IMR-90 (cell line): Measurements from ENCODE around the gene BDNF. TPM values are rescaled to one million over a fixed set of nuclear protein-coding genes. Genes with fewer than 3 reads are reported as not detected.

ENCODE experiments used
- ATAC-seq: fragments of 200-7000 bp; cut with Tn5 transposase; 2 replicates; pipeline ENCODE4 v1.9.1; 2020; ENCODE audit warnings: low read depth, mild to moderate bottlenecking, moderate library complexity
- BruUV-seq: library from RNA; stranded (reverse); fragments of 400-500 nt; replicated peaks from 2 replicates; lab custom pipeline; 2021; lab: Mats Ljungman, UMichigan
- CTCF ChIA-PET: fragments of 300-600 bp; formaldehyde crosslinking; extraction: SDS; loops from one replicate; lab custom pipeline; 2021; ENCODE audit warnings: antibody characterized with exemption; lab: Yijun Ruan, JAX
- POLR2A ChIA-PET: fragments of 300-600 bp; sonication (Branson Sonifier 250); formaldehyde crosslinking; loops from one replicate; lab custom pipeline; 2022; ENCODE audit warnings: antibody characterized with exemption; ENCODE audit not compliant: unreplicated experiment; lab: Charles Lee
- DNase-seq: peaks from one replicate; pipeline ENCODE4 v3.0.0; 2013
- H2AFZ ChIP-seq: replicated peaks from 2 replicates; pipeline ENCODE3; 2013; ENCODE audit warnings: low read length, mild to moderate bottlenecking; ENCODE audit not compliant: poor library complexity
- H2AK5ac ChIP-seq: 2 replicates; pipeline ENCODE4 v1.6.1; 2013; ENCODE audit warnings: low read depth, low read length, inconsistent platforms
- H2AK9ac ChIP-seq: replicated peaks from 2 replicates; pipeline ENCODE3; 2013; ENCODE audit warnings: mild to moderate bottlenecking, low read depth, low read length, moderate library complexity; ENCODE audit not compliant: poor library complexity
- H2BK120ac ChIP-seq: 2 replicates; pipeline ENCODE4 v1.6.1; 2013; ENCODE audit warnings: low read depth, low read length, inconsistent platforms
- H2BK15ac ChIP-seq: 3 replicates; pipeline ENCODE4 v1.6.1; 2013; ENCODE audit warnings: low read depth, low read length, inconsistent platforms
- H2BK20ac ChIP-seq: 2 replicates; pipeline ENCODE4 v1.6.1; 2013; ENCODE audit warnings: low read depth, mild to moderate bottlenecking, inconsistent platforms, low read length, moderate library complexity
- H2BK5ac ChIP-seq: 2 replicates; pipeline ENCODE4 v1.6.1; 2013; ENCODE audit warnings: mild to moderate bottlenecking, low read depth, low read length, inconsistent platforms; ENCODE audit not compliant: poor library complexity, severe bottlenecking
- H3K14ac ChIP-seq: replicated peaks from 2 replicates; pipeline ENCODE4 v1.6.1; 2013; ENCODE audit warnings: low read depth, low read length, inconsistent platforms
- H3K18ac ChIP-seq: 2 replicates; pipeline ENCODE4 v1.6.1; 2013; ENCODE audit warnings: low read depth, low read length, control low read depth
- H3K23ac ChIP-seq: 2 replicates; pipeline ENCODE4 v1.6.1; 2013; ENCODE audit warnings: low read depth, low read length, inconsistent platforms
- H3K27ac ChIP-seq: 2 replicates; pipeline ENCODE4 v1.5.1; 2013; ENCODE audit warnings: mild to moderate bottlenecking, control low read depth, low read length; ENCODE audit not compliant: insufficient read depth
- H3K27me3 ChIP-seq: 2 replicates; pipeline ENCODE4 v1.6.1; 2013; ENCODE audit warnings: low read length; ENCODE audit not compliant: control insufficient read depth, insufficient read depth
- H3K36me3 ChIP-seq: 2 replicates; pipeline ENCODE4 v1.6.1; 2013; ENCODE audit warnings: low read length, mixed read lengths; ENCODE audit not compliant: control insufficient read depth, insufficient read depth
- H3K4ac ChIP-seq: 2 replicates; pipeline ENCODE4 v1.6.1; 2013; ENCODE audit warnings: low read depth, low read length, inconsistent platforms
- H3K4me1 ChIP-seq: 2 replicates; pipeline ENCODE4 v1.6.1; 2013; ENCODE audit warnings: low read length, mixed read lengths; ENCODE audit not compliant: control insufficient read depth, insufficient read depth
- H3K4me2 ChIP-seq: 2 replicates; pipeline ENCODE4 v1.6.1; 2013; ENCODE audit warnings: low read depth, mild to moderate bottlenecking, control low read depth, low read length, moderate library complexity
- H3K4me3 ChIP-seq: 2 replicates; pipeline ENCODE4 v1.5.1; 2013; ENCODE audit warnings: low read depth, mild to moderate bottlenecking, control low read depth, low read length, moderate library complexity; ENCODE audit not compliant: insufficient read depth
- H3K56ac ChIP-seq: 2 replicates; pipeline ENCODE4 v1.6.1; 2013; ENCODE audit warnings: low read length, inconsistent platforms; ENCODE audit not compliant: insufficient read depth; ENCODE audit errors: extremely low read depth
- H3K79me1 ChIP-seq, 2 experiments: 2 replicates each; pipeline ENCODE4 v1.6.1; 2013; ENCODE audit warnings: low read length in 2 of 2, inconsistent platforms in 1 of 2, low read depth in 1 of 2
- H3K9ac ChIP-seq: 2 replicates; pipeline ENCODE4 v1.6.1; 2013; ENCODE audit warnings: low read depth, low read length, control low read depth
- H3K9me1 ChIP-seq: 2 replicates; pipeline ENCODE4 v1.6.1; 2013; ENCODE audit warnings: low read length, inconsistent platforms; ENCODE audit not compliant: insufficient read depth
- H3K9me3 ChIP-seq: 2 replicates; pipeline ENCODE4 v1.6.1; 2013; ENCODE audit warnings: low read length; ENCODE audit not compliant: control insufficient read depth, insufficient read depth
- H4K20me1 ChIP-seq: 2 replicates; pipeline ENCODE4 v1.6.1; 2013; ENCODE audit warnings: low read length, inconsistent platforms; ENCODE audit not compliant: insufficient read depth
- H4K5ac ChIP-seq: 2 replicates; pipeline ENCODE4 v1.6.1; 2013; ENCODE audit warnings: mild to moderate bottlenecking, low read depth, low read length, control low read depth
- H4K8ac ChIP-seq, 2 experiments: 2 replicates each; pipeline ENCODE4 v1.6.1; 2013; ENCODE audit warnings: low read depth in 2 of 2, low read length in 2 of 2, control low read depth in 1 of 2, inconsistent platforms in 1 of 2
- H4K91ac ChIP-seq: 2 replicates; pipeline ENCODE4 v1.6.1; 2013; ENCODE audit warnings: low read depth, low read length, inconsistent platforms; ENCODE audit not compliant: insufficient read depth
- BHLHE40 ChIP-seq: fragments of 150-350 bp; IDR thresholded peaks from 2 replicates; pipeline ENCODE4 v1.6.1; 2016; ENCODE audit warnings: mild to moderate bottlenecking, low read depth, low read length
- CEBPB ChIP-seq: IDR thresholded peaks from 2 replicates; pipeline ENCODE4 v1.6.1; 2012; ENCODE audit warnings: low read depth, low read length, improper control_type of control experiment
- CHD1 ChIP-seq: IDR thresholded peaks from 2 replicates; pipeline ENCODE4 v1.6.1; 2012; ENCODE audit warnings: low read depth, low read length, improper control_type of control experiment
- CTCF ChIP-seq: conservative IDR thresholded peaks from 2 replicates; pipeline ENCODE4 v1.5.1; 2012; ENCODE audit warnings: mild to moderate bottlenecking, low read depth, low read length, improper control_type of control experiment
- FOS ChIP-seq: fragments of 150-350 bp; IDR thresholded peaks from 2 replicates; pipeline ENCODE4 v1.6.1; 2016; ENCODE audit warnings: low read depth, low read length
- MAFK ChIP-seq: IDR thresholded peaks from 2 replicates; pipeline ENCODE4 v1.6.1; 2012; ENCODE audit warnings: low read depth, low read length, improper control_type of control experiment
- MAZ ChIP-seq: IDR thresholded peaks from 2 replicates; pipeline ENCODE4 v1.6.1; 2012; ENCODE audit warnings: low read depth, mild to moderate bottlenecking, low read length, improper control_type of control experiment, moderate library complexity, borderline replicate concordance
- MXI1 ChIP-seq: IDR thresholded peaks from 2 replicates; pipeline ENCODE4 v1.6.1; 2012; ENCODE audit warnings: low read depth, mild to moderate bottlenecking, low read length, moderate library complexity, borderline replicate concordance
- NFE2L2 ChIP-seq: fragments of 150-350 bp; IDR thresholded peaks from 2 replicates; pipeline ENCODE4 v1.6.1; 2016; ENCODE audit warnings: low read depth, mild to moderate bottlenecking, low read length
- RAD21 ChIP-seq: IDR thresholded peaks from 2 replicates; pipeline ENCODE4 v1.6.1; 2012; ENCODE audit warnings: low read length, improper control_type of control experiment
- RCOR1 ChIP-seq: IDR thresholded peaks from 2 replicates; pipeline ENCODE4 v1.6.1; 2012; ENCODE audit warnings: mild to moderate bottlenecking, low read length, improper control_type of control experiment; ENCODE audit not compliant: insufficient replicate concordance
- RFX5 ChIP-seq: IDR thresholded peaks from 2 replicates; pipeline ENCODE4 v1.8.0; 2012; ENCODE audit warnings: low read depth, mild to moderate bottlenecking, low read length, moderate library complexity
- SMC3 ChIP-seq: fragments of 150-350 bp; IDR thresholded peaks from 2 replicates; pipeline ENCODE4 v1.6.1; 2016; ENCODE audit warnings: low read depth, mild to moderate bottlenecking, antibody characterized with exemption, low read length, moderate library complexity
- WGBS, 2 experiments: methylation state at CpG; one replicate each; pipeline versions ENCODE4 v1.1.5 to v1.1.7; 2013; ENCODE audit warnings: missing lambda C conversion rate in 2 of 2; ENCODE audit not compliant: insufficient read length in 1 of 2; ENCODE audit errors: extremely low coverage in 2 of 2; 5-methylcytosine and 5-hydroxymethylcytosine counted together
- dilution Hi-C: fragments of 300-500 bp; cut with HindIII; formaldehyde crosslinking; loops from one replicate; pipeline ENCODE4 v1.14.3; 2018; ENCODE audit warnings: low sequenced_read_pairs; ENCODE audit not compliant: unreplicated experiment
- in situ Hi-C: fragments of 300-500 bp; cut with MboI; formaldehyde crosslinking; loops from 3 replicates; pipeline ENCODE4 v1.14.3; 2019; ENCODE audit warnings: low sequenced_read_pairs, inconsistent platforms, mixed read lengths
- intact Hi-C: fragments of 100-400 bp; cut with micrococcal nuclease; formaldehyde crosslinking; loops from 2 replicates; pipeline ENCODE4 v1.10.0; 2022
- polyA plus RNA-seq, 3 experiments: library from polyadenylated mRNA; depleted of rRNA; stranded (reverse); fragments of >200 nt; gene quantifications; 2 replicates each; pipeline ENCODE4 v1.2.3, GENCODE V29; 2012; ENCODE audit warnings: low replicate concordance in 1 of 3
- total RNA-seq: library from RNA; depleted of rRNA; stranded (reverse); fragments of >200 nt; gene quantifications from 2 replicates; pipeline ENCODE4 v1.2.3, GENCODE V29; 2012
- TF ChIP-seq, protein P1 (sequence below): fragments of 150-350 bp; IDR thresholded peaks from 2 replicates; pipeline ENCODE4 v1.6.1; 2016; ENCODE audit warnings: low read depth, mild to moderate bottlenecking, low read length, moderate library complexity, borderline replicate concordance

The BDNF gene
- total and polyA plus RNA-seq, 2 of the 4 experiments (the other 2 are of a cell fraction), result 94.8 to 152 TPM

GRCh38 chr11:27701355-27702105, 1.3 kb upstream of the BDNF start:
- Histone ChIP-seq H3K14ac (peak overlapping the region; percentile 94), H4K8ac (peak overlapping the region; percentile 79 to 92), H2AK9ac (peak overlapping the region; percentile 80), H3K9me1 (no peaks in the 10 kb centered on the region), H4K5ac (peak overlapping the region; percentile 90), H3K27ac (peak overlapping the region; percentile 99), H3K56ac (peak overlapping the region; percentile 89), H3K18ac (peak overlapping the region; percentile 84), H2BK120ac (peak overlapping the region; percentile 90), H3K4me2 (peak overlapping the region; percentile 97), H2AFZ (peak overlapping the region; percentile 88), H3K79me1 (peaks cover 4 to 21% of the 10 kb centered on the region in 2 experiments; a peak in 3 of 4 replicates), H2BK20ac (peak overlapping the region; percentile 83), H4K91ac (peak overlapping the region; percentile 79), H4K20me1 (peaks cover 35% of the 10 kb centered on the region), H3K4ac (peak overlapping the region; percentile 95), H3K36me3 (peaks cover 6% of the 10 kb centered on the region), H3K23ac (peak overlapping the region; percentile 93), H3K4me1 (peaks cover 8% of the 10 kb centered on the region), H2BK5ac (peak overlapping the region; percentile 91), H2AK5ac (peak overlapping the region; percentile 55; the same call in 1 of the 2 replicates), H3K4me3 (peak overlapping the region; percentile 85), H3K9ac (peak overlapping the region; percentile 100), H3K27me3 (no peaks in the 10 kb centered on the region), H2BK15ac (peak overlapping the region; percentile 79; the same call in 1 of the 3 replicates), H3K9me3 (no peaks in the 10 kb centered on the region)
- no TSS peak for BruUV-seq
- peak; percentile 89 for DNase-seq
- ChIA-PET CTCF (interaction anchor here (0.6 to 0.7 kb wide), 2 partner anchors 13 to 1300 kb away, joined by 3 to 6 read pairs; no protein-coding TSS in a partner anchor), POLR2A (interaction anchor here (1.0 kb wide), 1 partner anchor 378 kb away, joined by 3 read pairs; no protein-coding TSS in a partner anchor)
- in situ Hi-C loops (loop anchor here (5.0 to 25.0 kb wide), 5 partner anchors 403 to 1631 kb away; partner anchors contain the start of genes KIF18A and METTL15), dilution Hi-C loops (no loop called here), intact Hi-C loops (loop anchor here (1.0 to 5.0 kb wide), 9 partner anchors 17 to 1055 kb away; no protein-coding TSS in a partner anchor)
- WGBS, 2 experiments, result 0% methylated on average over 4 of the region's 30 CpGs; no CpG with 5 or more reads in 1 of the 2 experiments
- ATAC-seq, result peak; percentile 46
- TF ChIP-seq RCOR1, result no peak
- TF ChIP-seq BHLHE40, result no peak
- TF ChIP-seq RFX5, result no peak
- TF ChIP-seq MXI1, result peak; percentile 68; the same call in 1 of the 2 replicates
- TF ChIP-seq SMC3, result peak; percentile 54
- no peak for TF ChIP-seq CHD1
- TF ChIP-seq CEBPB, result no peak
- peak; percentile 74; the same call in 1 of the 2 replicates for TF ChIP-seq MAZ
- peak; percentile 56 for TF ChIP-seq CTCF
- TF ChIP-seq, protein P1, sequence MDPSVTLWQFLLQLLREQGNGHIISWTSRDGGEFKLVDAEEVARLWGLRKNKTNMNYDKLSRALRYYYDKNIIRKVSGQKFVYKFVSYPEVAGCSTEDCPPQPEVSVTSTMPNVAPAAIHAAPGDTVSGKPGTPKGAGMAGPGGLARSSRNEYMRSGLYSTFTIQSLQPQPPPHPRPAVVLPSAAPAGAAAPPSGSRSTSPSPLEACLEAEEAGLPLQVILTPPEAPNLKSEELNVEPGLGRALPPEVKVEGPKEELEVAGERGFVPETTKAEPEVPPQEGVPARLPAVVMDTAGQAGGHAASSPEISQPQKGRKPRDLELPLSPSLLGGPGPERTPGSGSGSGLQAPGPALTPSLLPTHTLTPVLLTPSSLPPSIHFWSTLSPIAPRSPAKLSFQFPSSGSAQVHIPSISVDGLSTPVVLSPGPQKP, result no peak
- TF ChIP-seq RAD21, result peak; percentile 59
- no peak for TF ChIP-seq MAFK
- TF ChIP-seq NFE2L2, result no peak
- no peak for TF ChIP-seq FOS
